D721Med (cell line): ENCODE results near the gene KCTD11.

Experiments used
- DNase-seq: peaks from one replicate; pipeline ENCODE4 v3.0.0; 2011; ENCODE audit warnings: low spot score; ENCODE audit not compliant: insufficient read length
- FAIRE-seq: peaks from 2 replicates; lab custom pipeline; 2011; peaks lifted over from hg19 to GRCh38; lab: Jason Lieb, UNC
- TF ChIP-seq, protein P1 (sequence below): IDR thresholded peaks from 2 replicates; pipeline ENCODE4 v1.5.1; 2012; ENCODE audit warnings: mild to moderate bottlenecking, control low read depth; ENCODE audit not compliant: insufficient read depth; ENCODE audit errors: missing control alignments

The KCTD11 gene

DNA sequence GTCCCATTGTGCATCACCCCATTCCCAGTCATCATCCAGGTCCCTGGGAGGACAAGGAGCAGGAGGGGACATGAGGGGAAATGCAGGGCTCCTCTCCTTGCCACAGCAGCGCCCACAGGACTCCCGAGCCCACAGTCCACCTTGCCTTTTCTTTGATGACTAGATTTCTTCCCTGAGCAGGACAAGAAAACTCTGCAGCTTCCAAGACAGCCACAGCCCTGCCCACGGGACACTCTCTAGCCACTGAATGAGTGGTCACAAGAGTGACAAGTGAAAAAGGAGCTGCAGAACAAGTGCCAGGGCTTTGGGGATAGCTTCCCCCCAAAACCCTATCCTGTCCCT is 27.6 kb upstream of the KCTD11 start:
- no peak for FAIRE-seq
- TF ChIP-seq, protein P1, sequence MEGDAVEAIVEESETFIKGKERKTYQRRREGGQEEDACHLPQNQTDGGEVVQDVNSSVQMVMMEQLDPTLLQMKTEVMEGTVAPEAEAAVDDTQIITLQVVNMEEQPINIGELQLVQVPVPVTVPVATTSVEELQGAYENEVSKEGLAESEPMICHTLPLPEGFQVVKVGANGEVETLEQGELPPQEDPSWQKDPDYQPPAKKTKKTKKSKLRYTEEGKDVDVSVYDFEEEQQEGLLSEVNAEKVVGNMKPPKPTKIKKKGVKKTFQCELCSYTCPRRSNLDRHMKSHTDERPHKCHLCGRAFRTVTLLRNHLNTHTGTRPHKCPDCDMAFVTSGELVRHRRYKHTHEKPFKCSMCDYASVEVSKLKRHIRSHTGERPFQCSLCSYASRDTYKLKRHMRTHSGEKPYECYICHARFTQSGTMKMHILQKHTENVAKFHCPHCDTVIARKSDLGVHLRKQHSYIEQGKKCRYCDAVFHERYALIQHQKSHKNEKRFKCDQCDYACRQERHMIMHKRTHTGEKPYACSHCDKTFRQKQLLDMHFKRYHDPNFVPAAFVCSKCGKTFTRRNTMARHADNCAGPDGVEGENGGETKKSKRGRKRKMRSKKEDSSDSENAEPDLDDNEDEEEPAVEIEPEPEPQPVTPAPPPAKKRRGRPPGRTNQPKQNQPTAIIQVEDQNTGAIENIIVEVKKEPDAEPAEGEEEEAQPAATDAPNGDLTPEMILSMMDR = no peak

GRCh38 chr17:7325031-7325528 is 26.9 kb upstream of the KCTD11 start:
- TF ChIP-seq, protein P1 = no peak
- FAIRE-seq = no peak
- no peak for DNase-seq

More for the DNA sequence above, 27.6 kb upstream of the KCTD11 start:
- no peak for DNase-seq

GRCh38 chr17:7326186-7326585 is 25.8 kb upstream of the KCTD11 start:
- no peak for FAIRE-seq
- TF ChIP-seq, protein P1 = no peak
- no peak for DNase-seq

DNA sequence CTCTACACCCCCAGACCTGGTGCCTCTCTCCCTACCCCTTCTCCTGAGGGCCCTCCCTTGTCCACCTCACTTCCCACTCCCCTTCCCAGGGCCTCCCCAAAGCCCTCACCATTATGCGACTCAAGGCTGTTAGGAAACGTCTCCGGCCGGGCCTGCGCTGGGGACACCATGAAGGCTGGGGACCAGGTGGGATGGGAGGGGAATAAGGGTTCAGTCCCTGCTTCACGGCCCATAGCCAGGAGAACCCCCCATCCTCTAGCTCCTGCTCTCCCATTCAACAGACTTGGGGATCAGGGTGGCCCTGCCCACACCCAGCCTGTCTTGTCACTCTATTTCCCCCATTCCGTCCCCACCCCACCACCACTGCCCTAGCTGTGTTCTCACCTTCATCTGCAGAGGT is 24.9 kb upstream of the KCTD11 start:
- no peak for DNase-seq
- no peak for FAIRE-seq
- TF ChIP-seq, protein P1 = no peak

DNA sequence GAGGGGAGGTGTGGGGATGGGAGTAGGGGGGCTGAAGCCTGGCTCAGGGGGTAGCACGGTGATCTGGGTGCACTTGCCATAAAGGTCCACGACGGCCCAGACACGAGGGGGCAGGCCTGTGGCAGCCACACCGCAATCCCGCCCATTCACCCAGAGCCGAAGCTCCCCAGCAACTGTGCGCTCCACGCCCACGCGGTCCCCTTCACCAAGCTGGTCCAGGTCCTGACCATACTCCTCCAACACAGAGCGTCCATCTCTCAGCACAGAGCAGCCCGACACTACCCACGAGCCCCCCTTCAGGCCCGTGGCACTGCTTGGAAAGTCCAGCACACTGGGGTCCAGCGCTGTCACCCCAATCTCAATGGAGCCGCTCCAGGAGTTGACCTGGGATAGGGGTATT is 24.5 kb upstream of the KCTD11 start:
- DNase-seq (no peak), FAIRE-seq (no peak)

DNA sequence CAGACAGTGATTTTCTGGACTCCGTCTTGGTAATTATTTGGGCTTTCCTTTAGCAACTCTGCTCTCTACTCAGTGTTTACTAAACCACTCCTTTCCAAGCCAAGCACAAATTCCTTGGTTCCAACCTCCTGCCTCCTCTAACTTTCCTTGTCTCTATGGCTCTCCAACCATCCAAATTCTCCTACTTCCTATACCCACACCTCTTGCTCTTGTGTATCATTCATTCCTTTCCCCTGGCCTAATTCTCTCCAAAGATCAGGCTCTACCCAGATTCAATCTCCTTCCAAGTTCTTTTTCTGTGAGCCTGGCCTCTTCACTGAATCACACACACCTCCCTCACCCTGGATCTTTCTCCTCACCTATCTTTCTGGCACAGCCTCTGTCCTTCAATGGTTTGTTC is 24.0 kb upstream of the KCTD11 start:
- DNase-seq (no peak), FAIRE-seq (no peak)
- TF ChIP-seq, protein P1 = no peak

More for the DNA sequence above, 24.5 kb upstream of the KCTD11 start:
- TF ChIP-seq, protein P1 = no peak

GRCh38 chr17:7328840-7329373 is 23.1 kb upstream of the KCTD11 start, which contains the start of gene NEURL4:
Gene NEURL4 (minus strand): TSS chr17:7329335. CDS start chr17:7329312, 23 bp downstream.
- no peak for DNase-seq
- FAIRE-seq = no peak

More at GRCh38 chr17:7328840-7329373, 23.1 kb upstream of the KCTD11 start, which contains the start of gene NEURL4:
- TF ChIP-seq, protein P1 = no peak
